Effector memory CD4-positive, alpha-beta T cell (primary cell): ENCODE results near the gene TSPAN11.

Experiments
- DNase-seq, 3 donors: peaks; one replicate each; pipeline ENCODE4 v3.0.0-alpha.2; 2020
- H3K27ac ChIP-seq: 2 replicates; pipeline ENCODE4 v1.7.0; 2013; ENCODE audit warnings: mild to moderate bottlenecking, low read length, moderate library complexity; ENCODE audit not compliant: insufficient read depth, poor library complexity, severe bottlenecking
- H3K27me3 ChIP-seq: replicated peaks from 2 replicates; pipeline ENCODE4 v1.7.0; 2013; ENCODE audit warnings: mild to moderate bottlenecking, low read length; ENCODE audit not compliant: insufficient read depth, control insufficient read depth, poor library complexity, severe bottlenecking
- H3K36me3 ChIP-seq: 2 replicates; pipeline ENCODE4 v1.7.0; 2013; ENCODE audit warnings: mild to moderate bottlenecking, low read length, moderate library complexity; ENCODE audit not compliant: control insufficient read depth, insufficient read depth
- H3K4me1 ChIP-seq: 2 replicates; pipeline ENCODE4 v1.7.0; 2013; ENCODE audit warnings: low read length, mild to moderate bottlenecking; ENCODE audit not compliant: control insufficient read depth, insufficient read depth, poor library complexity, severe bottlenecking
- H3K4me3 ChIP-seq: 2 replicates; pipeline ENCODE4 v1.7.0; 2013; ENCODE audit warnings: low read length, low read depth, mild to moderate bottlenecking; ENCODE audit not compliant: insufficient read depth, poor library complexity, severe bottlenecking
- H3K9me3 ChIP-seq: 2 replicates; pipeline ENCODE4 v1.7.0; 2013; ENCODE audit warnings: mild to moderate bottlenecking, low read length, moderate library complexity; ENCODE audit not compliant: control insufficient read depth

TSPAN11 gene

DNA sequence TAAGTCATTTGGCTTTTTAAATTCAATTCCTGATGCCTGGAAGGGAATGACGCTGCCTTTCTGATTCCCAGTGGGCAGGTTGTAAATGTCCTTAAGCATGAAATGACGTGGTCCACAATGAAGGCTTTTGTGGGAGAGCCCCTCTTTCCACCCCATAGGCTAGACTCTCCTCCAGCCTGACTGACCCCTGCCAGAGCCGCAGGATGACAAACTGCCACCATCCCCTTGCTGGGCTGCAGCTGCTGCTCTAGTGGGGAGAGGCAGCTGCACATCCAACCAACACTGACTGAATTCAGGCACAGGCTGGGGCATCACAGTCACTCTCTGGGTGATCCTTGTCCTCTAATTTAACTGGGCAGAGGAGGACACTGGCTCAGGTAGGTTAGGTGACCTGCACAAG lies 6.3 kb downstream of the TSPAN11 start:
- Histone ChIP-seq H3K36me3 (no peaks in the 10 kb centered on the region), H3K4me3 (no peak overlapping the region), H3K27ac (no peak overlapping the region), H3K27me3 (no peaks in the 10 kb centered on the region), H3K4me1 (no peaks in the 10 kb centered on the region), H3K9me3 (no peaks in the 10 kb centered on the region)
- DNase-seq = no peak

DNA sequence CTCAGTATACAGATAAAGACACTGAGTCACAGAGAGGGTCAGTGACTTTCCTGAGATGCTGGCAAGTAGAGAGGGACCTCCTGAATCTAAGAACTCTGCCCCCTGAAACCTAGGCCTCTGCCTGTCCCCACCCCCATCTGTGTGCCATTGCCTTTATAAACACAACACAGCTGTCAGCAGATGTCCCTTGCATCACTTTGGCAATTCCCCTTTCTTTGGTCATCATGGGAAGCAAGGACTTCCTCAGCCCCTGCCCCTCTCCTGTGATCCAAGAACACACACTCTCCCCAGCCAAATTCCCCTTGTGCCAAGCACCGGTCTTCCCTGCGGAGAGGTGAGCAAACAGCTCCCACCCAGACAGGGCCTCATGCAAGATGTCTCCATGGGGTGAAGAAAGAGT lies 8.3 kb downstream of the TSPAN11 start:
- H3K9me3 ChIP-seq = no peaks in the 10 kb centered on the region
- no peak overlapping the region for H3K27ac ChIP-seq
- no peaks in the 10 kb centered on the region for H3K4me1 ChIP-seq
- H3K36me3 ChIP-seq = no peaks in the 10 kb centered on the region
- DNase-seq = no peak
- H3K4me3 ChIP-seq = no peak overlapping the region
- H3K27me3 ChIP-seq = no peaks in the 10 kb centered on the region

DNA sequence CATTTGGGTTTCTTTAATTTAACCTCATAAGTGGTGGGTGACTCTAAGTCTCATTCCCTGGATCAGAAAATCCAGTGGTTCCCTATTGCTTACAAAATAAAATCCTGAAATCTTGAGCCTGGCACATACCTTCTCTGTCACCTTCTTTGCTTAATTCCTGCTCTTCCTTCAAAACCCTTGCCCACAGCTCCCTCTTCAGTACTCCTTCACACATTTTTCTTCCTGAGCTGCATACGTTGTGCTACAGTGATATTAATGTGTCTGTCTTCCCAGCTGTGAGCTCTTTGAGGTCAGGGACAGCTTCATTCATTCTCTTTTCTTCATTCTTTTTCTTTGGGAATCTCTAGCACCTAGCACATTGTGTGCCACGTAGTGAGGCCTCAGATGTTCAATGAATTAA lies 9.5 kb downstream of the TSPAN11 start:
- H3K4me1 ChIP-seq = no peaks in the 10 kb centered on the region
- no peak overlapping the region for H3K4me3 ChIP-seq
- no peaks in the 10 kb centered on the region for H3K27me3 ChIP-seq
- no peak for DNase-seq
- no peaks in the 10 kb centered on the region for H3K36me3 ChIP-seq
- no peaks in the 10 kb centered on the region for H3K9me3 ChIP-seq
- H3K27ac ChIP-seq = no peak overlapping the region

DNA sequence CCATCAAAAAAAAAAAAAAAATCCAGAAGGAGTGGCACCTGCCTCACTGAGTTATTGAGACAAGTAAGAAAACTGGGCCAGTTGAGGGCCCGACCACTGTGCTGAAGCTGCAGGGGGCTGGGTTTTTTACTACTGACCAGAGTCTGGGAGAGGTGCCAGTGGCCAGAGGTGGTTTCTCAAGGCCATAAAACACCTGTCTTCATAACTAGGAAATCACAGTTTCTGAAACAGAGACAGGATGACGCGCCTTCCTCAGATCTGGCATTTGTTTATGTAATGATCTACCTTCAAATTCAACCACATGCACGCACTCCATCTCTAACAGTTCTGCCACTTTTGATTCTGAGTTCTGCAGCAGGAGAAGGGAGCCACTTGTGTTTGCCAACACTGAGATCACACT lies 12.7 kb downstream of the TSPAN11 start:
- H3K27me3 ChIP-seq = no peaks in the 10 kb centered on the region

DNA sequence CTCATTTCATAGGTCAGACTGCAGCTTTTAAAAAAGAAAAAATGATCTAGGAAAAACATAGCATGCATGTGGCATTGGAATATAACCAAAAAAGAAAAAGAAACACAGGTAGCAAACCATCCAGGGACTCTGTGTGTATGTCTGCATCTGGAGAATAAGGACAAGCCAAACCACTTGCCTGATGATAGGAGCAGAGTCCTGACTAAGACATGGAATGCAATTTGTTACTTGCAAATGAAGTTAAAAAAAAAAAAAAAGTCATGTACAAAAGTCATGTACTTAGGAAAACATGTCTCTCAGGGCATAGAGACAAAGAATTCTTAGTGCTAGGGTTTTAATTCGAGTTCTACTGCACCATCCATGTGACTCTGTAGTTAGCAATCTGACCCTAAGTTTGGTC lies 15.9 kb downstream of the TSPAN11 start:
- Histone ChIP-seq H3K27me3 (no peaks in the 10 kb centered on the region), H3K36me3 (no peaks in the 10 kb centered on the region)
- no peak for DNase-seq

More for the DNA sequence above, 12.7 kb downstream of the TSPAN11 start:
- Histone ChIP-seq H3K36me3 (no peaks in the 10 kb centered on the region), H3K9me3 (no peaks in the 10 kb centered on the region), H3K4me1 (no peaks in the 10 kb centered on the region), H3K4me3 (no peak overlapping the region), H3K27ac (no peak overlapping the region)
- DNase-seq = no peak

DNA sequence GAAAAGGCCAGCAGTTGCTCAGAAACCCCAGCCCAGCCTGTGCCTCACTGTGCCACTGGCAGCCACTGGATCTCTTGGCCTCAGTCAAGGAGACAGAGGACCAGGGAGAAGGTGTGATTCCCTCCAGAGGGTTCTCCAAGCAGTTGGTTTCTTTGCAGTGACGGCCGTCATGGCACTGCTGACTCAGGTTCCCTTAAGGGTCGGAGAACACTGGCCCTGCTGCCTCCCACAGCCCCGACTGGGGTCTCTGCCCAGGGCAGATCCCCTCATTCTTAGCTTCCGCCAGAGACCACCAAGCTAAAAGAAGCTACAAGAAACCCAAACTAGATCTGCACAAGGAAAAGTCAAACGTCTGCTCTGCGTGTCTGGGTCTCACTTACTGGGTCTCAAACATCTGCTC lies 16.4 kb downstream of the TSPAN11 start:
- Histone ChIP-seq H3K36me3 (no peaks in the 10 kb centered on the region), H3K9me3 (no peaks in the 10 kb centered on the region), H3K27ac (no peak overlapping the region), H3K4me1 (no peaks in the 10 kb centered on the region), H3K27me3 (no peaks in the 10 kb centered on the region), H3K4me3 (no peak overlapping the region)
- DNase-seq = no peak

More for the DNA sequence above, 15.9 kb downstream of the TSPAN11 start:
- H3K4me1 ChIP-seq = no peaks in the 10 kb centered on the region
- no peak overlapping the region for H3K27ac ChIP-seq
- no peak overlapping the region for H3K4me3 ChIP-seq
- no peaks in the 10 kb centered on the region for H3K9me3 ChIP-seq

DNA sequence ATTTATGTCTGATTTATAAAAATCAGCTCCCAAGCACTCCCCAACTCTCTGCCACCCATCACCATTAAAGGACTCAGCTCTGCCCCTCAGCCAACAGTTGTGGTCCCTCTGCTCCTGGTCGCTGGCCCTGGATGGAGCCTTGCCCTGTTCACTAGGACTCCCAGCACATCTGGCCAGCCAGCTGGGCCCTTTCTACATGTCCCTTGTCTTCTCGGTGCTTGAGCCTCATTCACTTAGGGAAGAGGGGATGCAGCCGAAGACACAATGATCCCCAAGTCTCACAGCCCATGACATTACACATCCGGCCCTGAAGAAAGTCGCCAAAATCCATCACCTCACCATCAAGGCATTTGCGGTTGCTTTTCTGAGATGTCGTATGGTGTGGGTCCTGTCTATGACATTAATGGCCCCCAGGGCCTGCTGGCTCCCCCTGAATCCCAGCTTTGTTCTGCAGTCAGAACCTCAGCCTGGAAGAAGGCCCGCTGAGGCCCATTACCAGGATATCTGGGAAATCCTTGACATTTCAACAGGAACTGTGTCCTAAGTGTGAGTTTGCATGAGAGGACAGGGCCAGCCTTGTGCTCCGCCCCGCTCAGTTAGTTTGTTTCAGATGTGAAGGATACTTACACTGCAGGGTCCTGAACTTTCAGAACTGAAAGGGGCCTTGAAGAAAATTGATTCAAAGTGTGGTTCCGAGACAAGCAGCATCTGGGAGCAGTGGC lies 19.1 kb downstream of the TSPAN11 start:
- H3K27me3 ChIP-seq = no peaks in the 10 kb centered on the region
- no peaks in the 10 kb centered on the region for H3K4me1 ChIP-seq
- H3K27ac ChIP-seq = no peak overlapping the region
- no peaks in the 10 kb centered on the region for H3K9me3 ChIP-seq
- DNase-seq = no peak
- no peak overlapping the region for H3K4me3 ChIP-seq
- no peaks in the 10 kb centered on the region for H3K36me3 ChIP-seq

DNA sequence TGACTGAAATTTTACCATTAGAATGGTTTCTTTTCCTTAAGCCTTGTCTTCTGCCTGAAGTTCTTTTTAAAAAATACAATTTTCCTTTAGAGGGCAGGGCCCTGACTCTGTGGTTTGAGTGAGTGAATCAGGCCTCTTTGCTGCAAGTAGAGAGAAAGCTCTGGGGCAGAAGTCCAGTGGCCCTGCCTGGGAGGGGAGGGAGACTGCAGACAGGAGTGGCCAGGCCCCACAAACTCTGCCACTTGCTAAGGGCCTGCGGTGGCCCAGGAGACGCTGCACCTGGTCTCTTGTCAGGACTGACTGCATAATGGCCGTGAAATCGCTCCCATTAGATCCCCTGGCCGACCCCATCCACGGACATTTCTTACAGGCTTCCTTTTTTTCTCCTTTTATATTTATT lies 25.5 kb downstream of the TSPAN11 start:
- H3K27ac ChIP-seq = no peak overlapping the region
- H3K4me3 ChIP-seq = no peak overlapping the region
- H3K27me3 ChIP-seq = no peaks in the 10 kb centered on the region
- no peaks in the 10 kb centered on the region for H3K36me3 ChIP-seq
- DNase-seq = no peak
- no peaks in the 10 kb centered on the region for H3K4me1 ChIP-seq
- no peaks in the 10 kb centered on the region for H3K9me3 ChIP-seq

DNA sequence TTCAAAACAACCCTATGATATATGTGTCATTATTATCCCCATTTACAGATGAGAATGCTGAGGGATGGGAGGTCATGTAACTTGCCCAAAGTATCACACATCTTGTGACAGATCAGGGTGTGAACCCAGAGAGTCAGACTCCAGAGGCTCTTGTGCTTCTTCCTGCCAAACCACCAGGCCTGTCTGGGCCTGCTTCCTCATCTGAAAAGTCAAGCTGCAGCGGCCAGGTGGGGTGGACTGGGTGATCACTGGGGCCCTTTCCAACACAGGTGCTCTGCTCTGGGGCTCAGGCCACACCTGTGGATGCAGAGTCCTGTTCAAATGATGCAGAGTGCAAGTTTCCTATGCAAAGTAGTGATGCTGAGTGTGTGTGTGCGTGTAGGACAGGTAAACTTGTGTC lies 26.7 kb downstream of the TSPAN11 start:
- DNase-seq = no peak
- no peaks in the 10 kb centered on the region for H3K36me3 ChIP-seq
- no peak overlapping the region for H3K4me3 ChIP-seq
- H3K9me3 ChIP-seq = no peaks in the 10 kb centered on the region
- H3K4me1 ChIP-seq = no peaks in the 10 kb centered on the region
- no peak overlapping the region for H3K27ac ChIP-seq
- no peaks in the 10 kb centered on the region for H3K27me3 ChIP-seq

DNA sequence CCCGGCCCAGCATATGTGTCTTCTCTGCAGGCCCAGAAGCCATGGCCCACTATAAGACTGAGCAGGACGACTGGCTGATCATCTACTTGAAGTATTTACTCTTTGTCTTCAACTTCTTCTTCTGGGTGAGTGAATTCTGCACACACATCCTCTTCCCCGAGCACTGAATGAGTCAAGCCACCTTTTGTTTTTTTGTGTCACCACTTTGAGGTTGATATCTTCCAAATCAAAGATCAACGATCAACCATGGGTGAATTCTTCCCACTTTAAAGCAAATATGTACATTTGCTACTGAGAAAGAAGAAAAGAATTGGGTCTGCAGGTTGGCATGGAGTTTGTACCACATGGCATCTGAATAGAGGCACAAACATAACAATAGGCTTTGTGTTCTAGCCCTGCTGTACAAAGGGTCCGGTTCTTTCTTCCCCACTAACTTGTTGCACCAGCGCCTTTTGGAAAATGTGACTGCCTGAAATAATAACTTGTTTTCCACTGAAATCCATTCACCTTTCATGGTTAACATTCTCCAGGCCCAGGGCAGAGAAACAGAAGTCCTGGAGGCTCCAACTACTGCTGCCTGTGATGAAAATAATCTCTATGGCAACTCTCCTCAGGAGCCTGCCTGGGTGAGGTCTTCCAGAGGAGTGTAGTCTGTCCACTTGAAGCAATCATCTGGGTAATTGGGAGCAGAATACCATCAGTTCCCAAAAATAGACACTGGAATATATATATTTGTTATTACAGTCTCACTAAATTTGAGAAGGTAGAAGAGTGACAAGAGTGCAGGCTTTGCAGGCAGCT lies 27.6 kb downstream of the TSPAN11 start:
- no peaks in the 10 kb centered on the region for H3K4me1 ChIP-seq
- H3K9me3 ChIP-seq = no peaks in the 10 kb centered on the region
- H3K36me3 ChIP-seq = no peaks in the 10 kb centered on the region
- H3K27me3 ChIP-seq = no peaks in the 10 kb centered on the region
- no peak overlapping the region for H3K4me3 ChIP-seq
- no peak overlapping the region for H3K27ac ChIP-seq
- no peak for DNase-seq
